ACC112 (cell line): ENCODE measurements around the gene PTPRN2.
"Not testable (repeated sequence)": the region's sequence is repeated elsewhere in the genome, so short reads cannot be mapped to it uniquely, and the experiment has no call there.

ENCODE experiments used
- H2AFZ ChIP-seq: fragments of 200-600 bp; sonication (generic); one replicate; pipeline ENCODE4 v1.6.0; 2017; ENCODE audit warnings: antibody characterized with exemption, low read length; ENCODE audit not compliant: unreplicated experiment
- H3K27ac ChIP-seq: fragments of 200-600 bp; sonication (generic); 2 replicates; pipeline ENCODE4 v1.5.1; 2014; ENCODE audit warnings: low read depth, mild to moderate bottlenecking, antibody characterized with exemption, low read length, moderate library complexity
- H3K27me3 ChIP-seq: fragments of 200-600 bp; sonication (generic); 2 replicates; pipeline ENCODE4 v1.6.1; 2014; ENCODE audit warnings: mild to moderate bottlenecking, antibody characterized with exemption, low read length, moderate library complexity, mixed read lengths; ENCODE audit not compliant: insufficient read depth
- H3K36me3 ChIP-seq: fragments of 200-600 bp; sonication (generic); 2 replicates; pipeline ENCODE4 v1.6.1; 2016; ENCODE audit warnings: mild to moderate bottlenecking, antibody characterized with exemption, low read length, moderate library complexity, mixed read lengths; ENCODE audit not compliant: insufficient read depth
- H3K4me1 ChIP-seq: fragments of 200-600 bp; sonication (generic); one replicate; pipeline ENCODE4 v1.6.1; 2016; ENCODE audit warnings: low read length, mixed read lengths; ENCODE audit not compliant: insufficient read depth, unreplicated experiment, control insufficient read depth
- H3K4me3 ChIP-seq: fragments of 200-600 bp; sonication (generic); 2 replicates; pipeline ENCODE4 v1.5.1; 2014; ENCODE audit warnings: mild to moderate bottlenecking, low read depth, low read length
- H3K79me2 ChIP-seq: fragments of 200-600 bp; sonication (generic); one replicate; pipeline ENCODE4 v1.6.0; 2016; ENCODE audit warnings: low read length; ENCODE audit not compliant: control insufficient read depth, unreplicated experiment, insufficient read depth

Gene PTPRN2

GRCh38 chr7:157699357-157700013 is 888.1 kb downstream of the PTPRN2 start:
- no peak overlapping the region for H3K27ac ChIP-seq
- no peak overlapping the region for H2AFZ ChIP-seq
- no peaks in the 10 kb centered on the region for H3K4me1 ChIP-seq
- no peaks in the 10 kb centered on the region for H3K79me2 ChIP-seq
- H3K4me3 ChIP-seq = no peak overlapping the region
- H3K27me3 ChIP-seq = peaks cover 2% of the 10 kb centered on the region
- no peaks in the 10 kb centered on the region for H3K36me3 ChIP-seq

DNA sequence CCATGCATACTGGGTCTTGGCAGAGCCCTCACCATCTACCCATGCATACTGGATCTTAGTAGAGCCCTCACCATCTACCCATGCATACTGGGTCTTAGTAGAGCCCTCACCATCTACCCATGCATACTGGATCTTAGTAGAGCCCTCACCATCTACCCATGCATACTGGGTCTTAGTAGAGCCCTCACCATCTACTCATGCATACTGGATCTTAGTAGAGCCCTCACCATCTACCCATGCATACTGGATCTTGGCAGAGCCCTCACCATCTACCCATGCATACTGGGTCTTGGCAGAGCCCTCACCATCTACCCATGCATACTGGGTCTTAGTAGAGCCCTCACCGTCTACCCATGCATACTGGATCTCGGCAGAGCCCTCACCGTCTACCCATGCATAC is 890.3 kb downstream of the PTPRN2 start:
- not testable (repeated sequence) for H3K36me3 ChIP-seq, H3K4me3 ChIP-seq, H2AFZ ChIP-seq, H3K27ac ChIP-seq, H3K4me1 ChIP-seq, H3K79me2 ChIP-seq
- H3K27me3 ChIP-seq = peaks cover 22% of the 10 kb centered on the region

DNA sequence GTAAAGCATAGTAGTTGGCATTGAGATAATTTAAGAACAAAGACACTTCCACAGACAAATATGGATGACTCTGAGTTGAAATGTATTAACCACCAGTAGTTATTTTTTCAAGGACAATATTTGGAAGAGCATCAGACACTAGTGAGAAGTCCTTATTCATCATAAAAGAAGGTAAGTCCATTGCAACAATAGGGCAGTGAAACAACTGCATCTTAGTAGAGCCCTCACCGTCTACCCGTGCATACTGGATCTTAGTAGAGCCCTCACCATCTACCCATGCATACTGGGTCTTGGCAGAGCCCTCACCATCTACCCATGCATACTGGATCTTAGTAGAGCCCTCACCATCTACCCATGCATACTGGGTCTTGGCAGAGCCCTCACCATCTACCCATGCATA is 892.0 kb downstream of the PTPRN2 start:
- H2AFZ ChIP-seq, H3K79me2 ChIP-seq, H3K36me3 ChIP-seq, H3K4me1 ChIP-seq, H3K27ac ChIP-seq, H3K4me3 ChIP-seq: not testable (repeated sequence)
- H3K27me3 ChIP-seq = peaks cover 33% of the 10 kb centered on the region

GRCh38 chr7:157694376-157694665 is 893.3 kb downstream of the PTPRN2 start:
- no peak overlapping the region for H2AFZ ChIP-seq
- no peaks in the 10 kb centered on the region for H3K79me2 ChIP-seq
- peaks cover 46% of the 10 kb centered on the region for H3K27me3 ChIP-seq

GRCh38 chr7:157693521-157694375 is 893.9 kb downstream of the PTPRN2 start:
- Histone ChIP-seq H3K4me1 (no peaks in the 10 kb centered on the region), H3K4me3 (no peak overlapping the region), H3K36me3 (no peaks in the 10 kb centered on the region), H3K27me3 (peaks cover 52% of the 10 kb centered on the region), H3K79me2 (no peaks in the 10 kb centered on the region), H3K27ac (no peak overlapping the region), H2AFZ (no peak overlapping the region)

More at GRCh38 chr7:157694376-157694665, 893.3 kb downstream of the PTPRN2 start:
- Histone ChIP-seq H3K27ac (no peak overlapping the region), H3K4me1 (no peaks in the 10 kb centered on the region), H3K36me3 (no peaks in the 10 kb centered on the region), H3K4me3 (no peak overlapping the region)

GRCh38 chr7:157693071-157693520 is 894.5 kb downstream of the PTPRN2 start:
- Histone ChIP-seq H3K4me1 (no peaks in the 10 kb centered on the region), H3K79me2 (no peaks in the 10 kb centered on the region), H3K27ac (no peak overlapping the region), H2AFZ (no peak overlapping the region), H3K4me3 (no peak overlapping the region), H3K36me3 (no peaks in the 10 kb centered on the region), H3K27me3 (peaks cover 58% of the 10 kb centered on the region)

DNA sequence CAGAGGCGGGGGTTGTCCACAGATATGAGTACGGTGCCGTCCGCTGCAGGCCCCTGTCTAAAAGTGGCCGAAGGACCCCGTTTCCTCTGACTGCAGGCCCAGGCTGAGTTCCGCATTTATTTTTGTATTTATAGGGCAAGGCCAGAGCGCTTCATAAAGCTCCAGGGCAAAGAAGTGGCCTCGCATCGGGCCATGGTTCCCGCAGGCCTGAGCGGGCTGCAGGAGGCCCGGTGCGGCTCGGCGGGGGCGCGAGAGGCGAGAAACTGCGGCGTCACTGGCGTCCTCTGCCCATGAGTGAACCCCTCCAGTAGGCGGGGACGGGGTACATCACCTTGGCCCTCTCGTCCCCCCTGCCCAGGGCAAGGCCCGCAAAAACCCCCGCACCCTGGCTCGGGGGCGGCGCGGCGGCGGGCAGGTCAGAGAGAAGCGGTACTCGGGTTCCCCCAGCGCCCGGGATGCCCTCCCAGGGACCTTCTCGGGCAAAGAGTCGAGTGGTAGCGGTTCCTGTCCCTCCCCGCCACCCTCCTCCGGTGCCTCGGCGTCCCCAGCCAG is 895.1 kb downstream of the PTPRN2 start:
- Histone ChIP-seq H3K27me3 (peaks cover 64% of the 10 kb centered on the region), H3K36me3 (no peaks in the 10 kb centered on the region), H3K4me1 (no peaks in the 10 kb centered on the region), H2AFZ (no peak overlapping the region), H3K4me3 (no peak overlapping the region), H3K27ac (no peak overlapping the region), H3K79me2 (no peaks in the 10 kb centered on the region)

DNA sequence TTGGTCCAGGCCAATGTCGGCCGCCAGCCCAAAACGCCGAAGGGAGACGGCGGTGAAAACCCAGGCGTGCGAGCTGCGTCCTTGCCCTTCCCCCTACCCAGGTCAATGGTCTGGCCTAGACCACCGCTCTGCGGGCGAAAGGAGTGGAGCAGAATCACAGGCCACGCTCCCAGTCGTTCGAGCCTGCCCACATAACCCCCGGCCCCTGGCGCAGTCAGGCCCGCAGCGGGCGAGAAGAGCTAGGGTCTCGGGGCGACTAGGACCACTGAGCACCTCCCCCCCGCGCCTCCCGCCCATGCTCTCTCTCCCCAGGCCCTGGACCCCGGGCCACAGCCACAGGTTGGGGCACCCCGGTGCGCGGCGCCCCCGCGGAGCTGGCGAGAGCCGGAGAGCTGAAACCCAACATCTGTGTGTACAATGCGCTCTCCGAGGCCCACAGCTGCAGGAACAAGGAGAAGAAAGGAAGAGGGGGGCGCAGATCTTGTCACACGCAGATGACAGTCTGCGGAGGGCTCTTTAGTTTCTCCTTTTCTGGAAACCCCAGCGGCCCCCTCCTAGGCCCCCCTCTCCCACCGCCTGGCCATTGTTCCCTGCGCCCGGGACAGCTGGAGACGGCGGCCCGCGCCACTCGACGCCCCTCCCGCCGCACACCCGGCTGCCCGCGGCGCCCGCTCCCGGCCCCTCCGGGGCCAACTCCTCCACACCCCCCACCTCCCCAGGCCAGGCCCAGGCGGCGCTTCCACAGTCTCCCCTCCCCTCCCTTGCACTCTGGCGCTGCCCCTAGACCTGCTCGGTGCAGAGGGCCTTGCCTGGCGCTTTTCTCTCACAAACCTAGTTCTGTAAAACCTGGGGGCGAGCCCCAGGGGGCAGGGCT is 895.8 kb downstream of the PTPRN2 start:
- Histone ChIP-seq H3K27ac (no peak overlapping the region), H3K79me2 (no peaks in the 10 kb centered on the region), H3K4me3 (no peak overlapping the region), H3K36me3 (no peaks in the 10 kb centered on the region), H3K27me3 (peaks cover 71% of the 10 kb centered on the region), H2AFZ (no peak overlapping the region), H3K4me1 (no peaks in the 10 kb centered on the region)

- H3K27me3 ChIP-seq = peaks cover 79% of the 10 kb centered on the region
- no peak overlapping the region for H2AFZ ChIP-seq
- H3K79me2 ChIP-seq = no peaks in the 10 kb centered on the region
- H3K27ac ChIP-seq = no peak overlapping the region
- H3K4me1 ChIP-seq = no peaks in the 10 kb centered on the region
- no peak overlapping the region for H3K4me3 ChIP-seq
- H3K36me3 ChIP-seq = no peaks in the 10 kb centered on the region
Measured at GRCh38 chr7:157690833-157691585, 896.6 kb downstream of the PTPRN2 start.
